IPS-NIHi7 (cell line): ENCODE results near the gene SQOR.
A peak's percentile ranks its signal among the peaks of the same experiment; 100 is the strongest.

Source experiments
- DNase-seq: peaks from one replicate; pipeline ENCODE4 v3.0.0; 2012; ENCODE audit warnings: mixed read lengths; ENCODE audit errors: extremely low spot score

SQOR gene

DNA sequence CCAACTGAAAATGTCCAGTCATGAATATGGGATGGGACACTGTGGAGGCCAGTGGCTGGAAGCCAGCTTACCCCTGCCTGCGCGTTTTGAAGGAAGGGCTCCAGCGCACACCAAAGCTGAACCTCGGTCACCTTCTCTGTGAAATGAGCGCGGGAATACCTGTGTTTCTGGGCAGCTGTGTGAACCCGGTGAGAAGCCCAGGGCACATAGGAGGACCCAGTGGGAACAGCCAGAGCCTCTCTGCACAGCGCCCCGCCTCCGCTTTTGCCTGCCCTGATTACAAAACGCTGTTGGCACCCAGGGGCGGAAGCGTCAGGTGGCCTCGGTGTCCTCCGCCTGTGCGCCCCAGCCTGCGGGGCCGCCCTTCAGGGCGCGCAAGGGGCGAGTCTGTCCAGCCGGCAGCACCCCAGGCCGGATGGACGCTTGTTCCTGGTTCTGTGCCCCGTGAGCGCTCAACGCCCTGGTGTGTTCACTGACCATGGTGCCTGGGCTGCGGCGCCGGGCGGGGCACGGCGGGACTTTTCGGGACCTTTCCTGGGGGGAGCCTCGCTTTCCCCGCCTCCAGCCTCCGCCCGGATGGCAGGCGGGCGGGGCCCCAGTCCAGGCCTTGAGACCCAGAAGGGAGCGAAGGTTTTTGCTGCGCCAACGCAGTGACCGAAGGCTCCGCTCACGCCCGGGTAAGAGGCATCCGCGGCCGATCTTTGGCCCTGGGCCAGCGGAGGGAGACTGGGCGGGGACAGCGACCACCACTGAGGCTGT, at the start of gene SQOR:
Gene SQOR, plus strand, starts transcription at position 598 of the 759 bp plus-strand sequence. CDS start 23,895 bp downstream, outside the sequence.
- DNase-seq: peak; percentile 61

DNA sequence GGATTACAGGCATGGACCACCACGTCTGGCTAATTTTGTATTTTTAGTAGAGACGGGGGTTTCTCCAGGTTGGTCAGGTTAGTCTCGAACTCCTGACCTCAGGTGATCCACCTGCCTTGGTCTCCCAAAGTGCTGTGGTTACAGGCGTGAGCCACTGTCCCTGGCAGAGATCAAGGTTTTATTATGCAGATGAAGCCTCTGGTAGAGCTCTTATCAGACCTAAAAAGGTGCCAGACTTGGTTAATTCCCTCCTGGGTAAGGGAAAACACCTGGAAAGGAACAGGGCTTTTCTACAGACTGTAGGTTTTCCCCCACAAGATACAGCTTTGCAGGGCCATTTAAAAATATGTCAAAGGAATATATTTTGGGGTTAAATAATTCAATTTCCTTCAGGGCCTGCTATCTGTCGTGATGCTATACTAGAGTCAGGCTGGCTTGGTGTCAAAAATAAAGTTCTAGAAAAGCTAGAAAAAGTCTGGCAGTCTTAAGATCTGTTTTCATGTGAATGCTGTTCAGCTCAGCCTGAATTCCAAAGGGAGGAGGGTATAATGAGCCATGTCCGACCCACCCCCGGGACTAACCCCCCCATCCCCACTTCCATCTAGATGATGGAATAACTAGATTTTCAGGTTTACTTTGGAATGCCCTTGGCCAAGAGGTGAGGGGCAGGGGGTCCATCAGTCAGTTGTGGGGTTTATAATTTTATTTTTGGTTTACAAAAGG, 49.6 kb upstream of the SQOR start:
- no peak for DNase-seq

DNA sequence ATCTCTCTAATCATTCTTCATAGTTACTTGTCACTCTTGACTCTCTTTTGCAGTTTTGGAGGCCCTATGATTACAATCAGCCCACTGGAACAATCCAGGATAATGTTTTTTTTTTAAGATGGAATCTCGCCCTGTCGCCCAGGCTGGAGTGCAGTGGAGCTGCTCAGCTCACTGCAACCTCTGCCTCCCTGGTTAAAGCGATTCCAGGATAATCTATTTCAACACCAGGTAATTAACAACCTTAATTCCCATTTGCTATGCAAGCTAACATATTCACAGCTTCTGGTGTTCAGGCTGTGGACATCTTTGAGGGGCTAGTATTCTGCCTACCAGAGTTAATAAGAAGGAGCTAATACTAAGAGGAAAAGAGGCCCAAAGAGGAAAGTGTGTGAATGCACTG, 48.7 kb upstream of the SQOR start:
- no peak for DNase-seq

DNA sequence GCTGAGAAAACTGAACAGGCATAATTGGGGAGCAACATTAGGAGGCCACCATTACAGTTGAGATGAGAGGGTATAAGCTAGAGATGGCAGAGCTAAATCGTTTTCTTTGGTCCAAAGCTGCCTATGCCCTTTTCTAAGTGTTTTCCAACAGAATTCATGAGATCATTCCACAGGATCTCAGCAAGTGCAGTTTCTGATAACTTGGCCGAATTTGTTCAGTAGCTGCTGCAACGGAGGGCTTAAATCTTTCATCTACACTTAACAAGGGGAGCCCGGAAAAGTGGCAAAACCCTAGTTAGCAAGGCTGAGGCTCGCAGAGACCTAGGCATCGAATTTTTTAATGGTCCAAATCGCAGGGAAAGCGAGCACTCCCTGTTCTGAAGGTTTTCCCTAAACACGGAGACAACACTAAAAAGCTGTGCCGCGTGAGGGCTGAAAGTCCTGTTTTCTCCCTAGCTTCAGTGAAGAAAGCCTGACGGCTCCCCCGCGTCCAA, 48.2 kb upstream of the SQOR start:
- no peak for DNase-seq

DNA sequence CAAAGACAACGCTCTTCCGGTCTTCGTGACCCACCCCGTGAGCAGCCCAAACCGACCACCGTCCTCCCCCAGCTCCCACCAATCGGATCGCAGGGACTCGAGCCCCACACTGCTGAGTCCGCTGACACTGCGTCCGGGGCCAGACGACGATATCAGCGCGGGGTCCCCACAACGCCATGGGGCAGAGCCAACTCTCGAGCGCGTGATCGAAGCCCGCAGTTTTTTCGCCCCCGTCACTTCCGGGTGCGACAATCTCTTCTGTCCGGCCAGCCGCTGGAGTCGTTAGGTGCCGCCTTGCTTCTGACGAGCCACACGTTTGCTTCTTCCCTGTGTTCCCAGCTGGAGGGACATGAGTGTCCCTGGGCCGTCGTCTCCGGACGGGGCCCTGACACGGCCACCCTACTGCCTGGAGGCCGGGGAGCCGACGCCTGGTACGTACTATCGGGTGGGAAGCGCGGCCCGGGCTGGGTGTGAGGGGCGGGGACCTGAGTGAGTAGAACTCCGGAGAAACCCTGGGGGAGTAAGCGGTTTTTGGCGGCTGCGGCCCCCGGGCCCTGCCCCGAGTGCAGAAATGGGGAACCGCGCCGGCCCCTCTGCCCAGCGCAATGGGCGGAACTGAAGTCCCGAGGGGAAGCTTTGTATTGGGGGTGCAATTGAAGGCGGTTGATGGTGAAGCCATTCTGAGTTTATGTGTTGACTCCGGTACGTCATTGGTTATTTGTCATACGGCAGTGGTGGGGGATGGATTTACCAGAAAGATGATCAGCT, 47.5 kb upstream of the SQOR start, which contains the start of gene BLOC1S6:
Gene BLOC1S6, plus strand, starts transcription at position 285 of the 768 bp plus-strand sequence. Its CDS starts 65 bp downstream, at position 350.
- DNase-seq: peak; percentile 87

DNA sequence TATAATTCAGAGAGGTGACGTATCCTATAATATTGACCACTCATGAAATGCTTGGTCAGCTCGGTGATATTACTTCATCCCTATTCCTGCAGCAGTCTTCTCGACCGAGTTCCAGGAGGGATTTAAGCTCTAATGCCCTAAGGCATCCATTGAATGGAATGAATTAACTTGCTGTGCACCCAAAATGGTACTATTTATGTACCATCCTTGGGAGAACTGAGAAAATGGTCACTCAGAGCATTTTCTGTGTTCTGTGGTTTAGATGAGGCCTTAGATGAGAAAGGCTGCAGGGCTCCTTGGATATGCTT, 47.0 kb upstream of the SQOR start:
- no peak for DNase-seq

DNA sequence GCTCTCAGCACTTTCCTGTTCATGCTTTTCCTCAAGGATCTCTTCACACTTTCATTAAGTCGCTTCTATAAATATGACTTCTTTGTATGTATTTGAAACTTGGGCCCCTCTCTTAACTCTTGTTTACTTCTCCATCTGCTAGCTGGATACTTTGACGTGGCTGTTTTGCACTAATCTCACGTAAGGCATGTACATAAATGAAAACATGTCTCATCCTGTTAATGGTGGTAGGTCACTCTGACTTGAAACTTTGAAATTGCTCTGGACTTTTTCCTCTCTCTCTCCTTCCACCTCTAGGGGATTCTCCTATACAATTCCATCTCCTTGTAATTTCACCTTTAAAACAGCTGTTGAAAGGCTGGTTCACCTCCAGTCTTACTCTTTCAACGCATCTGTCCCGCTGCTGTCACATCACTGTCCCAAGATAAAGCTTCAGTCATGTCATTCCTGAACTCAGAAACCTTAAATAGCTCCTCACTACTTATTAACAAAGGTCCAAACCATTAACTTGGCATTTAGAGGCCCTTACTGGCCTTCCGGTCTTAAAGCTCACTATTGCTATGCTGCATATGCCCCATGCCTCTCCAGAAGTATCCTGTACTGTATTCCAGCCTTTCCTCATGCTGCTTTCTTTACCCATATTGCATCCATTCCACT, 46.5 kb upstream of the SQOR start:
- DNase-seq: no peak

DNA sequence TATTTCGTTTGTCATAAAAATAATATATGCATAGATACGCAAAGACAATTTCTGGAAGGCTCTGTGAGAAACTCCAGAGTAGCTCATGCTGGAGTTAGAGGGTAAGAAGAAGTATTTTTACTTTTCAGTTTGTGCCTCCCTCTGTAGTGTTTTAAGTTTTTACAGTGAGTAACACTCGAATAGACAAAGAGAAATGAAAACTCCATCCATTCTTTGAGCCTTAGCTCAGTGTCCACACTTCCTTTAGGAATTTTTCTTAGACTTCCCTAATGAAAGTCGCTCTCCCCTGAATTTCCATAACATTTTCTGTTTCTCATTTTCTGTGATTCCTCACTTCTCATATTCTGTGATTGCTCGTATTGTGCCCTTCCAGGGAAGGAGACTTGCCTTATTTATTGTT, 45.6 kb upstream of the SQOR start:
- DNase-seq: no peak

DNA sequence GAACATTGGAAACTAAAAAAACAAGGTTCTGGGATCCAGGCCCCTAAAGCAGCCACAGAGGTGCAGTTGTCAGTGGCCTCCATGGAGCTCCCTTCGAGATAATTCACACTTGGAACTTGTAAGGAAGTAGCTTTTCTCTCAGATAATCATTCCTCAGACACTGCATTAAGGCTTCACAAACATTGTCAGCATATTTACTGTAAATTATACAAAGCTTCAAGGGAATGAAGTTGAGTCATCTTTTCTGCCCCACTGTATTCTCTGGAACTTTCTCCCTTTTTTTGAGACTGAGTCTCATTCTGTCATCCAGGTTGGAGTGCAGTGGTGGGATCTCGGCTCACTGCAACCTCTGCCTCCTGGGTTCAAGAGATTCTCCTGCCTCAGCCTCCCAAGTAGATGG, 40.5 kb upstream of the SQOR start:
- no peak for DNase-seq

DNA sequence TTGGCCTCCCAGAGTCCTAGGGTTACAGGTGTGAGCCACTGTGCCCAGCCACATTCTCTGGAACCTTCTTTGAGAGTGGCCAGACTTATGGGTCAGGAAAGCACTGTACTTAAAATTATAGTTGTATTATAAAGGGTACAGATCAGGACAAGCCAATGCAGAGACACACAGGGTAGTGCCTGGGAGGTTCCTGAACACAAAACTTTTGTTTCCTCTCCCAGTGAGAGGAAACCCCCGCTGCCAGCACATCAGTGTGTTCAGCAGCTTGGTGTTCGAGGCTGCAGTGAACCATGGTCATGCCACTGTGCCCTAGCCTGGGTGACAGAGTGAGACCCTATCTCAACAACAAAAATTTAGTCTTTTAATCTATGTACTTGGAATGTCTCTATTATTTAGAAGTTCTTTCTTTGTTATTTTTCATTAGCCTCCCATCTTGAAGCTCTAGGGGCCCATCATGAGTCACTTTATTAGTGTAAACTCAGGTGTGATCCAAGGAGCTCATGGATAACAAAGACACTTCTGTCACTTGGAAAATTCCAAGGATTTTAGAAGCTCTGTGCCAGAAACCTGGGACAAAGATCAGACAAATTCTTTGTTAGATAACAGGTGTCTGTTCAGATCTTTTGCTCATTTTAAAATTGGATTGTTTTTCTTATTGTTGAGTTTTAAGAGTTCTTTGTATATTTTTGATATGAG, 39.8 kb upstream of the SQOR start:
- no peak for DNase-seq

DNA sequence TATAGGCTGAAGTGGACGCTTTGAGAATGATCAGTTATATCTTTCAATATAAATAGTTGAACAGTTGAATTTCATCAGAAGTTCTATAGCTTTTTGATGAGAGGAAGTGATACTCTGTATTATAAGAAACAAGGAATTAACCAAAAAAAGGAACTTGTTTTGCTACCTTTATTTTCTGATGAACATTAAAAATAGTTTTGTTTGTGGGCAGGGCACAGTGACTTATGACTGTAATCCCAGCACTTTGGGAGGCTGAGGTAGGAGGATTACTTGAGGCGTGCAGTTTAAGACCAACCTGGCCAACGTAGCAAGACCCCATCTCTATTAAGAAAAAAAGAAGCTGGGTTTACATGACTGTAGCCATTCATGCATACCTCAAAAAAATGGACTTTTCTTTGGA, 30.9 kb upstream of the SQOR start:
- no peak for DNase-seq

DNA sequence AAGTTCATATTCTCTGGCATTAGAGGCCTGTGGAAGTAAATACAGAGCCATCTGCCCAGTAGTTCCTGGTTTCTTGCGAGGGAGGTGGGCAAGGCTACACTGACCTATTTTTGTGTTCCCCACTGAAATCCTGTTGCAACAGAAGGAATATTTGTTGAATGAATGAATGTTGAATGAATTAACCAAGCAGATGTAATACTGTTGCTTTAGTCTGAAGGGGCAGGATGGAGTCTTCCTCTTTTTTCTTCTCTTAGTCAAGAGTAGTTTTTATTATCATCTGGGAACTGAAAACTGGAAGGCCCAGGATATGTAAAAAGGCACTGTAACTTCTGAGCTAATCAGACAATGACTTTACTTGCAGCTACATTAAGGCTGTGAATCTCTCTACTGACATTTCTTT, 30.5 kb upstream of the SQOR start:
- DNase-seq: no peak

DNA sequence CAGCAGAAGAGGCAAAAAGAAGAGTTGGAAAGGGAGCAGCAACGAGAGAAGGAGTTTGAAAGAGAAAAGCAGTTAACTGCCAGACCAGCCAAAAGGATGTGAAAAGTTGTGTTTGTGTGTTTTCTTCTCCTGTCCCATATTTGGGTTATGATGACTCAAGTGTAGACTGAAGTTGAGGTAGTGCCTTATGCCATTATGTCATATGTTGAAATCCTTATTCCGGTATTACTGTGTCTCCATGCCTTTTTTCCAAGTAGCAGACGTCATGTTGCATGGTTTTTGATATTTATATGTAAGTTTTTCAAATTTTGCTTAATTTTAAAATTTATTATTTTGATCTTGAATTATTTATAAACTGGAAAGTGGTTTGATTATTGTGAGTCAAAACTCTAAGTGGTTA, 28.4 kb upstream of the SQOR start:
- no peak for DNase-seq

DNA sequence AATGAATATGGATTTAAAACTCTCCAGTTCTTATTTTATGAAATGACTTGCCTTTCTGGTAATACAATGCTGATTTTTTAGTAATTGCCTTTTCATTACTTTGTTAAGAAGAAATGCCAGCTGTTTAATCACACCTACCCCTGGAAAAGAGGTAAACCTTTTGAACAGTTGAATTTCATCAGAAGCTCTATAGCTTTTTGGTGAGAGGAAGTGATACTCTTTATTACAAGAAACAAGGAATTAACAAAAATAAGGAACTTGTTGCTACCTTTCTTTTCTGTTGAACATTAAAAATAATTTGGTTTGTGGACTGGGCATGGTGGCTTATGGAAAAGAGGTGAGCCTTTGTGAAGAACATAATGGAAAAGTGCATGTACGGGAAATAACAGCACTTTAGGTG, 28.0 kb upstream of the SQOR start:
- DNase-seq: no peak

DNA sequence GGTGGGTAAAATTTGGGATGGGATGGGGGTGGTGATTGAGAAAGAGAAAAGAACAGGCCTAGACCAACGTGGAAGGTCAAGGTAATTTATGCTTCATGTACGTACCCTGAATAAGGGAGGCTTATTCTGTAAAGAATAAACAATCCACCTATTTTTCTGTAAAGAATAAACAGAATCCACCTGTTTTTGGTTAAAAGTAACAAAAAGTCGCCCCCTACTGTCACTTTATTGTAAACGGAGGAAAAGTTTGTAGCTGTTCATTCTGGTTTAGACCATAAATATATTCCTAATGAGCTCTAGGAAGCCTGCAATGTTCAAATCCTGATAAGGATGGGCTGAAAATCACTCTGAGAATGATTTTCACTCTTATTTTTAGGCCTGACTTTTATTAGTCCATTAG, 23.5 kb upstream of the SQOR start:
- no peak for DNase-seq

DNA sequence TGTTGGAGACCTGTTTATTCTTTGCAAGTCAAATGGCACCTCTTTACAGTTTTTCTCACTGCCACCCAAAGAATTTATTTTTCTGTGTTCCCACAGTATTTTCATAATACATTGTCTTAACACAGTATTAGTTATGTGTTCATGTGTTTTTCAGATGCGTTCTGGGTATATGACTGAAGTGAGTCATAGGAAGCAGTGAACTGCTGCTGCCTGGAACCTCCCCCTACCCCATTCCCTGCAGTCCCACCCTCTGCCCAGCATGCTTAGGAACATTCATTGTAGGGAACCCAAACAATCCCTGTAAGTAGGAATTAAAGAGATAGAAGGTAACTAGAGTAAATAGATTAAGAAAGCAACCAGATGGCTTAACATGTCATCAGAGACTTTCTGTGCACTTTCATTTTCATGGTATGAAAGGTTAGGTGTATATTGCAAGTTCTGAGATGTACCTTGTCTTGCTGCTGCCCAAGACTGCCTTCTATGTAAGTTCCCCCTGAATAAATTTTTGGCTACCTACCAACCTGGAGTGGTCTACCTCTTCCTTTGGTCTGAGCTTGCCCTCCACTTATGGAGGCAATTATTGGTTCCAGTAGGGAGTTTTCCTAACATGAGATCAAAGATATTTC, 21.9 kb upstream of the SQOR start:
- no peak for DNase-seq

DNA sequence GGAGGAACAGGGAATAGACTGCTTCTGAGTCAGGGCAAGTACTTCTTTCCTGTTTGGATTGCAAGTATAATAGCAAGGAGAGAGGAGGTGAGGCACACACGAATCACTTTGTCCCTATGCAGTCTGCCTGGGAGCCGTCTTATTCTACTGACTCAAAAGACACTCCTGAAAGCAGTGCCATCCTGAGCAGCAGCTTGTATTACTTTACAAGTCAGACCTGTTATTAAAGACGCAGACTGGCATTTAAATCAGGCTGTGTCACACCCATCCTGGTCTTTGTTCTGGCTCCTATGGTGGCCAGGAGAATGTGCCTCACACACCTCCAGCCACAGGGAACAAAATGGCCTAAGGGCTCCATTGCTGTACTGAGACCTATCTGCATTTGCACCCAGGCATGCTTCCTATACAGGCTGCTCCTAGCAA, 17.9 kb upstream of the SQOR start:
- DNase-seq: no peak

DNA sequence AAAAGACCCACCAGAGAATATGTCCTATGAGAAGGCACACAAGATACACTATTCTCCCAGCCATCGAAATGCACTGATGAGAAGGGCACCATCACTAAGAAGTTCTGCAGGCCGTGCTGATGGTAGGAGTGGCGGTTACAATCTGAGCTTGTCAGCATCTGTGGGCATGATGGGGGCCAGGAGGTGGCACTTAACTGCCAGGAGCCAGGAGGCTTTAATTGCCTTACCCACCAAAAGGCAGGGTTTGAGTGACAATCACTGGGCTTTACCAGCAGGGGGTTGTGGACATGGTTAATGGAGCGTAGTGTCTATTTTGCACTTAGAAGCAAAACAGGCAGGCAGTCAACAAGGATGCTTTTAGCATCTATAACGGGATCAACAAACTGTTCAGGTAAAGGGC, 16.0 kb upstream of the SQOR start:
- no peak for DNase-seq

DNA sequence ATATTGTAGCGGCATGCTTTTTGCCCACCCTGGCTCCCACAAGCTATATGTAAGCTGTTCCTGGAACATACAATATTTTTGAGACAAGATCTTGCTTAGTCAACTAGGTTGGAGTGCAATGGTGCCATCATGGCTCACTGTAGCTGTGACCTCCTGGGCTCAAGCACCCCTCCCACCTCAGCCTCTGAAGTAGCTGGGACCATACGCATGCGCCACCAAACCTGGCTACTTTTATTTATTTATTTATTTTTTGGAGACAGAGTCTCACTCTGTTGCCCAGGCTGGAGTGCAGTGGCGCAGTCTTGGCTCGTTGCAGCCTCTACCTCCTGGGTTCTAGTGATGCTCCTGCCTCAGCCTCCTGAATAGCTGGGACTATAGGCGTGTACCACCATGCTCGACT, 6.7 kb upstream of the SQOR start:
- no peak for DNase-seq

DNA sequence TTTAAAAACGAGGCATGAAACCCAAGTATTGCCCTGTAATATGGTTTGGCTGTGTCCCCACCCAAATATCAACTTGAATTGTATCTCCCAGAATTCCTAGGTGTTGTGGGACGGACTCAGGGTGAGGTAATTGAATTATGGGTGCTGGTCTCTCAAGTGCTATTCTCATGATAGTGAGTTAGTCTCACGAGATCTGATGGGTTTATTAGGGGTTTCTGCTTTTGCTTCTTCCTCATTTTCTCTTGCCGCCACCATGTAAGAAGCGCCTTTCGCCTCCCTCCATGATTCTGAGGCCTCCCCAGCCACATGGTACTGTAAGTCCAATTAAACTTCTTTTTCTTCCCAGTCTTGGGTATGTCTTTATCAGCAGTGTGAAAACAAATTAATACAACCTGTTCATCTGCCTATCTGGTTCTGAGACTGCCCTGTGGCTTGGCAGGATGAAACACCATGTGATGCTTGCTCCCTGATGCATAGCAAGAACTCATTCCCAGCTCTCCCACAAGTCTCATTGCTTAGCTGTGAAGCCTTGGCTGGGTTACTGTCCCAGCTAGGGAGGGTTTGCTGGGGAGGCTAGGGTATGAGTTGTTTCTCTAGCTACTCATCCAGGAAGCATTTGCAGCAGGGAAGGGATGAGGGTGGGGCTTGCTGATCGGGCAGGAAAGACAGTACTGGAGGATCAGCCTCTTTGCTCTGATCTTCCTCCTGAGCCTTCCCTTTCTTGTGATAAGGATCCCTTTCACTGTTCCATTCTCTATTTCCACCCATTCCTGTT, 3.7 kb upstream of the SQOR start:
- DNase-seq: no peak
